ENCODE measurements around the gene TOP3A. TPM values are rescaled to one million over a fixed set of nuclear protein-coding genes. Genes with fewer than 3 reads are reported as not detected.

The TOP3A gene
- total and polyA plus RNA-seq, 2 of the 13 experiments (the other 11 are each of a cell fraction or from before 2014, with no cell fraction given): 16.9 to 36.8 TPM

DNA sequence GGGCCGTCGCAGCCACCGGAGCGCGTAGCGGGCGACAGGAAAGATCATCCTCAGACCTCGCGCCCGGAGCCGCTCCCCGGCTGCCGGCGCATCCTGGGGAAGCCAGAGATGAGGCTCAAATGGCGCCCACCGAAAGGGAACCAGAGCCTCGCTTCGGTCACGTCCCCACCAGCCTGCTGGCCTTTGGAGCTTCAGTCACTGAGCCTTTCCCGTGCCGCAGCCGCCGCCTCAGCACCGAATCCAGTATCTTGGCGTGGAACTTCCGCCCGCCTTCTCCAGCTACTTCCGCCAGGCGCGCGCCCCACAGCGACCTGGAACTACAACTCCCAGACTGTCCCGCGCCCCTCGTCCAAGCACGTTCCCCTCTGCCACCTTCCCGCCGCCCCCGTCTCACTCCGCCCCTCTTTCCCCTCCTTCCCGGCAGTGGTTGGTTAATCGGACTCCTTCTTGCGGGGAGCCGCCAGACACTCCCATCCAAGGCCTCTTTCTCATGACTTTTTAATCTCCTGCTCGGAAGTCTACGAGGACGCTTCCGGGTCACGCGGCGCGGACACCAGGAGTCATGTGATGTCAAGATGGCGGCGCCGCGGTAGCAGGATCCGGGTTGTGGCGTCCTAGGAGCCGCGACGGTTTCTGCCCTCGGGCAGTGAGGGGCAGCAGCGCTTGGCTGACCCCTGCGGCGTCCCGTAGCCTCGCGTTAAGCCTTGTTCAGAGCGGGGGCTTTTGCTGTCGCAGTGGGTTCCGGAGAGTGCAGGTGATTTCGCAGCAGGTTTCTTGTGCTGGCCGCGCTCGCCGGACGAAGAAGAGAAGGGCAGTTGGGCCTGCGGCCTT, at the start of gene TOP3A, which contains the start of gene SMCR8 (continued):
- TF ChIP-seq, protein P1, sequence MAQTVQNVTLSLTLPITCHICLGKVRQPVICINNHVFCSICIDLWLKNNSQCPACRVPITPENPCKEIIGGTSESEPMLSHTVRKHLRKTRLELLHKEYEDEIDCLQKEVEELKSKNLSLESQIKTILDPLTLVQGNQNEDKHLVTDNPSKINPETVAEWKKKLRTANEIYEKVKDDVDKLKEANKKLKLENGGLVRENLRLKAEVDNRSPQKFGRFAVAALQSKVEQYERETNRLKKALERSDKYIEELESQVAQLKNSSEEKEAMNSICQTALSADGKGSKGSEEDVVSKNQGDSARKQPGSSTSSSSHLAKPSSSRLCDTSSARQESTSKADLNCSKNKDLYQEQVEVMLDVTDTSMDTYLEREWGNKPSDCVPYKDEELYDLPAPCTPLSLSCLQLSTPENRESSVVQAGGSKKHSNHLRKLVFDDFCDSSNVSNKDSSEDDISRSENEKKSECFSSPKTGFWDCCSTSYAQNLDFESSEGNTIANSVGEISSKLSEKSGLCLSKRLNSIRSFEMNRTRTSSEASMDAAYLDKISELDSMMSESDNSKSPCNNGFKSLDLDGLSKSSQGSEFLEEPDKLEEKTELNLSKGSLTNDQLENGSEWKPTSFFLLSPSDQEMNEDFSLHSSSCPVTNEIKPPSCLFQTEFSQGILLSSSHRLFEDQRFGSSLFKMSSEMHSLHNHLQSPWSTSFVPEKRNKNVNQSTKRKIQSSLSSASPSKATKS (CRISPR knock-in tag; IDR thresholded peaks at IDR 0.05): no peak
- peak; percentile 84 for TF ChIP-seq HDAC2 (CRISPR knock-in tag; IDR thresholded peaks at IDR 0.05)
- peak; percentile 86; the same call in 1 of the 2 replicates for TF ChIP-seq ZNF138 (CRISPR knock-in tag; IDR thresholded peaks at IDR 0.05; ENCODE audit: low read depth)
- TF ChIP-seq, protein P2, sequence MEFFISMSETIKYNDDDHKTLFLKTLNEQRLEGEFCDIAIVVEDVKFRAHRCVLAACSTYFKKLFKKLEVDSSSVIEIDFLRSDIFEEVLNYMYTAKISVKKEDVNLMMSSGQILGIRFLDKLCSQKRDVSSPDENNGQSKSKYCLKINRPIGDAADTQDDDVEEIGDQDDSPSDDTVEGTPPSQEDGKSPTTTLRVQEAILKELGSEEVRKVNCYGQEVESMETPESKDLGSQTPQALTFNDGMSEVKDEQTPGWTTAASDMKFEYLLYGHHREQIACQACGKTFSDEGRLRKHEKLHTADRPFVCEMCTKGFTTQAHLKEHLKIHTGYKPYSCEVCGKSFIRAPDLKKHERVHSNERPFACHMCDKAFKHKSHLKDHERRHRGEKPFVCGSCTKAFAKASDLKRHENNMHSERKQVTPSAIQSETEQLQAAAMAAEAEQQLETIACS (CRISPR knock-in tag; IDR thresholded peaks at IDR 0.05): peak; percentile 86
- TF ChIP-seq, protein P3, sequence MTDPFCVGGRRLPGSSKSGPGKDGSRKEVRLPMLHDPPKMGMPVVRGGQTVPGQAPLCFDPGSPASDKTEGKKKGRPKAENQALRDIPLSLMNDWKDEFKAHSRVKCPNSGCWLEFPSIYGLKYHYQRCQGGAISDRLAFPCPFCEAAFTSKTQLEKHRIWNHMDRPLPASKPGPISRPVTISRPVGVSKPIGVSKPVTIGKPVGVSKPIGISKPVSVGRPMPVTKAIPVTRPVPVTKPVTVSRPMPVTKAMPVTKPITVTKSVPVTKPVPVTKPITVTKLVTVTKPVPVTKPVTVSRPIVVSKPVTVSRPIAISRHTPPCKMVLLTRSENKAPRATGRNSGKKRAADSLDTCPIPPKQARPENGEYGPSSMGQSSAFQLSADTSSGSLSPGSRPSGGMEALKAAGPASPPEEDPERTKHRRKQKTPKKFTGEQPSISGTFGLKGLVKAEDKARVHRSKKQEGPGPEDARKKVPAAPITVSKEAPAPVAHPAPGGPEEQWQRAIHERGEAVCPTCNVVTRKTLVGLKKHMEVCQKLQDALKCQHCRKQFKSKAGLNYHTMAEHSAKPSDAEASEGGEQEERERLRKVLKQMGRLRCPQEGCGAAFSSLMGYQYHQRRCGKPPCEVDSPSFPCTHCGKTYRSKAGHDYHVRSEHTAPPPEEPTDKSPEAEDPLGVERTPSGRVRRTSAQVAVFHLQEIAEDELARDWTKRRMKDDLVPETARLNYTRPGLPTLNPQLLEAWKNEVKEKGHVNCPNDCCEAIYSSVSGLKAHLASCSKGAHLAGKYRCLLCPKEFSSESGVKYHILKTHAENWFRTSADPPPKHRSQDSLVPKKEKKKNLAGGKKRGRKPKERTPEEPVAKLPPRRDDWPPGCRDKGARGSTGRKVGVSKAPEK (CRISPR knock-in tag; IDR thresholded peaks at IDR 0.05; ENCODE audit: borderline replicate concordance): 0 out of 2 replicates have a peak, but pooled peaks have one; percentile 67
- 0 out of 2 replicates have a peak, but pooled peaks have one; percentile 78 for TF ChIP-seq ZNF839 (CRISPR knock-in tag; IDR thresholded peaks at IDR 0.05; ENCODE audit: borderline replicate concordance)
- TF ChIP-seq, protein P4, sequence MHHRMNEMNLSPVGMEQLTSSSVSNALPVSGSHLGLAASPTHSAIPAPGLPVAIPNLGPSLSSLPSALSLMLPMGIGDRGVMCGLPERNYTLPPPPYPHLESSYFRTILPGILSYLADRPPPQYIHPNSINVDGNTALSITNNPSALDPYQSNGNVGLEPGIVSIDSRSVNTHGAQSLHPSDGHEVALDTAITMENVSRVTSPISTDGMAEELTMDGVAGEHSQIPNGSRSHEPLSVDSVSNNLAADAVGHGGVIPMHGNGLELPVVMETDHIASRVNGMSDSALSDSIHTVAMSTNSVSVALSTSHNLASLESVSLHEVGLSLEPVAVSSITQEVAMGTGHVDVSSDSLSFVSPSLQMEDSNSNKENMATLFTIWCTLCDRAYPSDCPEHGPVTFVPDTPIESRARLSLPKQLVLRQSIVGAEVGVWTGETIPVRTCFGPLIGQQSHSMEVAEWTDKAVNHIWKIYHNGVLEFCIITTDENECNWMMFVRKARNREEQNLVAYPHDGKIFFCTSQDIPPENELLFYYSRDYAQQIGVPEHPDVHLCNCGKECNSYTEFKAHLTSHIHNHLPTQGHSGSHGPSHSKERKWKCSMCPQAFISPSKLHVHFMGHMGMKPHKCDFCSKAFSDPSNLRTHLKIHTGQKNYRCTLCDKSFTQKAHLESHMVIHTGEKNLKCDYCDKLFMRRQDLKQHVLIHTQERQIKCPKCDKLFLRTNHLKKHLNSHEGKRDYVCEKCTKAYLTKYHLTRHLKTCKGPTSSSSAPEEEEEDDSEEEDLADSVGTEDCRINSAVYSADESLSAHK (CRISPR knock-in tag; IDR thresholded peaks at IDR 0.05; ENCODE audit: borderline replicate concordance): no peak
- peak; percentile 2; the same call in 1 of the 2 replicates for TF ChIP-seq SAFB2 (CRISPR knock-in tag; IDR thresholded peaks at IDR 0.05; ENCODE audit: borderline replicate concordance, low read depth)
- TF ChIP-seq, protein P5, sequence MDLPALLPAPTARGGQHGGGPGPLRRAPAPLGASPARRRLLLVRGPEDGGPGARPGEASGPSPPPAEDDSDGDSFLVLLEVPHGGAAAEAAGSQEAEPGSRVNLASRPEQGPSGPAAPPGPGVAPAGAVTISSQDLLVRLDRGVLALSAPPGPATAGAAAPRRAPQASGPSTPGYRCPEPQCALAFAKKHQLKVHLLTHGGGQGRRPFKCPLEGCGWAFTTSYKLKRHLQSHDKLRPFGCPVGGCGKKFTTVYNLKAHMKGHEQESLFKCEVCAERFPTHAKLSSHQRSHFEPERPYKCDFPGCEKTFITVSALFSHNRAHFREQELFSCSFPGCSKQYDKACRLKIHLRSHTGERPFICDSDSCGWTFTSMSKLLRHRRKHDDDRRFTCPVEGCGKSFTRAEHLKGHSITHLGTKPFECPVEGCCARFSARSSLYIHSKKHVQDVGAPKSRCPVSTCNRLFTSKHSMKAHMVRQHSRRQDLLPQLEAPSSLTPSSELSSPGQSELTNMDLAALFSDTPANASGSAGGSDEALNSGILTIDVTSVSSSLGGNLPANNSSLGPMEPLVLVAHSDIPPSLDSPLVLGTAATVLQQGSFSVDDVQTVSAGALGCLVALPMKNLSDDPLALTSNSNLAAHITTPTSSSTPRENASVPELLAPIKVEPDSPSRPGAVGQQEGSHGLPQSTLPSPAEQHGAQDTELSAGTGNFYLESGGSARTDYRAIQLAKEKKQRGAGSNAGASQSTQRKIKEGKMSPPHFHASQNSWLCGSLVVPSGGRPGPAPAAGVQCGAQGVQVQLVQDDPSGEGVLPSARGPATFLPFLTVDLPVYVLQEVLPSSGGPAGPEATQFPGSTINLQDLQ (CRISPR knock-in tag; IDR thresholded peaks at IDR 0.05): no peak
- peak; percentile 10; the same call in 1 of the 2 replicates for TF ChIP-seq ZNF788 (CRISPR knock-in tag; IDR thresholded peaks at IDR 0.05; ENCODE audit: borderline replicate concordance)
- TF ChIP-seq HOXA3 (CRISPR knock-in tag; IDR thresholded peaks at IDR 0.05): peak; percentile 78
- TF ChIP-seq GABPB1 (CRISPR knock-in tag; IDR thresholded peaks at IDR 0.05): peak; percentile 97
- peak; percentile 96 for TF ChIP-seq ELF1 (CRISPR knock-in tag; IDR thresholded peaks at IDR 0.05)
- peak; percentile 93 for TF ChIP-seq CCDC6 (CRISPR knock-in tag; IDR thresholded peaks at IDR 0.05)
- peak; percentile 75 for TF ChIP-seq TAF15 (IDR thresholded peaks at IDR 0.05; ENCODE audit: low read depth, low read length, poor library complexity, severe bottlenecking)

Data from HepG2 (cell line).